ENCODE results near the gene CRACR2A. TPM values are rescaled to one million over a fixed set of nuclear protein-coding genes. Genes with fewer than 3 reads are reported as not detected.

The CRACR2A gene
- polyA plus RNA-seq, 3 donors = 1.2 to 1.8 (median 1.7) TPM

- no peak for DNase-seq (ENCODE audit: low read depth in 3 of 3, low spot score in 2 of 3)
Measured at GRCh38 chr12:3658327-3659163, 94.4 kb downstream of the CRACR2A start.

- DNase-seq (ENCODE audit: low read depth in 3 of 3, low spot score in 2 of 3) = no peak
Measured at GRCh38 chr12:3656946-3657622, 95.8 kb downstream of the CRACR2A start.

- DNase-seq (ENCODE audit: low read depth in 3 of 3, low spot score in 2 of 3) = no peak
Measured at GRCh38 chr12:3655328-3655900, 97.5 kb downstream of the CRACR2A start.

- no peak for DNase-seq (ENCODE audit: low read depth in 3 of 3, low spot score in 2 of 3)
Measured at GRCh38 chr12:3651585-3652424, 101.1 kb downstream of the CRACR2A start.

GRCh38 chr12:3647504-3647903 lies 105.4 kb downstream of the CRACR2A start:
- DNase-seq (ENCODE audit: low read depth in 3 of 3, low spot score in 2 of 3) = no peak

GRCh38 chr12:3646561-3647241 lies 106.2 kb downstream of the CRACR2A start:
- DNase-seq (ENCODE audit: low read depth in 3 of 3, low spot score in 2 of 3) = no peak

GRCh38 chr12:3645091-3645490 lies 107.8 kb downstream of the CRACR2A start:
- DNase-seq (ENCODE audit: low read depth in 3 of 3, low spot score in 2 of 3) = no peak

GRCh38 chr12:3644104-3644503 lies 108.8 kb downstream of the CRACR2A start:
- DNase-seq (ENCODE audit: low read depth in 3 of 3, low spot score in 2 of 3) = no peak

GRCh38 chr12:3641428-3642018 lies 111.4 kb downstream of the CRACR2A start:
- no peak for DNase-seq (ENCODE audit: low read depth in 3 of 3, low spot score in 2 of 3)

- no peak for DNase-seq (ENCODE audit: low read depth in 3 of 3, low spot score in 2 of 3)
Measured at GRCh38 chr12:3636328-3636727, 116.6 kb downstream of the CRACR2A start.

- DNase-seq (ENCODE audit: low read depth in 3 of 3, low spot score in 2 of 3) = no peak
Measured at GRCh38 chr12:3634348-3634747, 118.6 kb downstream of the CRACR2A start.

GRCh38 chr12:3633396-3633795 lies 119.5 kb downstream of the CRACR2A start:
- DNase-seq (ENCODE audit: low read depth in 3 of 3, low spot score in 2 of 3) = no peak

- no peak for DNase-seq (ENCODE audit: low read depth in 3 of 3, low spot score in 2 of 3)
Measured at GRCh38 chr12:3632754-3633153, 120.2 kb downstream of the CRACR2A start.

- no peak for DNase-seq (ENCODE audit: low read depth in 3 of 3, low spot score in 2 of 3)
Measured at GRCh38 chr12:3632256-3632655, 120.7 kb downstream of the CRACR2A start.

- DNase-seq (ENCODE audit: low read depth in 3 of 3, low spot score in 2 of 3) = no peak
Measured at GRCh38 chr12:3631759-3632158, 121.2 kb downstream of the CRACR2A start.

GRCh38 chr12:3631272-3631637 lies 121.7 kb downstream of the CRACR2A start:
- no peak for DNase-seq (ENCODE audit: low read depth in 3 of 3, low spot score in 2 of 3)

- no peak for DNase-seq (ENCODE audit: low read depth in 3 of 3, low spot score in 2 of 3)
Measured at GRCh38 chr12:3630621-3631271, 122.2 kb downstream of the CRACR2A start.

- DNase-seq (ENCODE audit: low read depth in 3 of 3, low spot score in 2 of 3) = no peak
Measured at GRCh38 chr12:3630111-3630510, 122.8 kb downstream of the CRACR2A start.

GRCh38 chr12:3629057-3629830 lies 123.7 kb downstream of the CRACR2A start:
- DNase-seq (ENCODE audit: low read depth in 3 of 3, low spot score in 2 of 3) = no peak

All from right renal cortex interstitium (tissue), 3 donors.